Natural killer cell treated with Interleukin-12 subunit alpha and Interleukin-12 subunit beta and Interleukin-15 and Interleukin-18, amount 100 ng/mL, for 72 hours (primary cell): ENCODE results near the gene SRC. TPM values are rescaled to one million over a fixed set of nuclear protein-coding genes. Genes with fewer than 3 reads are reported as not detected.

Experiments used
- ATAC-seq, 2 donors: fragments of 150-1000 bp; cut with Tn5 transposase in 1 of 2; sonication (Bioruptor Pico), chemical (Tn5 transposase) in 1 of 2; 2 replicates each; pipeline ENCODE4 v1.10.0; 2021
- DNase-seq: peaks from one replicate; pipeline ENCODE4 v3.0.0; 2022; ENCODE audit warnings: low spot score
- H3K27ac Mint-ChIP-seq, 2 donors: 1 replicate in 1 of 2; 2 replicates in 1 of 2; pipeline ENCODE4 v1.8.0; 2022; ENCODE audit warnings: mixed read lengths in 2 of 2, mild to moderate bottlenecking in 1 of 2, moderate library complexity in 1 of 2
- H3K27me3 Mint-ChIP-seq, 2 donors: 1 replicate in 1 of 2; 2 replicates in 1 of 2; pipeline ENCODE4 v1.8.0; 2022; ENCODE audit warnings: mixed read lengths in 2 of 2
- H3K36me3 Mint-ChIP-seq: one replicate; pipeline ENCODE4 v1.8.0; 2022; ENCODE audit warnings: mixed read lengths
- H3K4me1 Mint-ChIP-seq, 2 donors: 1 replicate in 1 of 2; 2 replicates in 1 of 2; pipeline ENCODE4 v1.8.0; 2022; ENCODE audit warnings: low read depth in 2 of 2, mixed read lengths in 2 of 2, mild to moderate bottlenecking in 1 of 2
- H3K4me3 Mint-ChIP-seq: one replicate; pipeline ENCODE4 v1.8.0; 2022; ENCODE audit warnings: mixed read lengths
- H3K9me3 Mint-ChIP-seq: 2 replicates; pipeline ENCODE4 v1.8.0; 2022; ENCODE audit warnings: mixed read lengths
- total RNA-seq, 2 donors: library from RNA; stranded (reverse); gene quantifications; one replicate each; pipeline ENCODE4 v1.2.3, GENCODE V29; 2022

Gene SRC
- total RNA-seq, 2 donors from 2014 or later: 6.8 to 8.6 TPM

GRCh38 chr20:37416100-37416847, 70.3 kb downstream of the SRC start:
- Mint-ChIP-seq H3K4me1 (peaks cover 0 to 2% of the 10 kb centered on the region in 2 donors), H3K4me3 (no peak overlapping the region), H3K27me3 (peaks cover 7 to 9% of the 10 kb centered on the region in 2 donors), H3K9me3 (no peaks in the 10 kb centered on the region), H3K36me3 (no peaks in the 10 kb centered on the region), H3K27ac (no peak overlapping the region)
- ATAC-seq (no peak), DNase-seq (no peak)

- H3K4me1 Mint-ChIP-seq: peaks cover 0 to 2% of the 10 kb centered on the region in 2 donors
- H3K4me3 Mint-ChIP-seq: no peak overlapping the region
- H3K36me3 Mint-ChIP-seq: no peaks in the 10 kb centered on the region
- ATAC-seq: no peak
- no peak overlapping the region for H3K27ac Mint-ChIP-seq
- peaks cover 10 to 16% of the 10 kb centered on the region in 2 donors for H3K27me3 Mint-ChIP-seq
- H3K9me3 Mint-ChIP-seq: no peaks in the 10 kb centered on the region
- DNase-seq: no peak
These were observed 71.1 kb downstream of the SRC start for GRCh38 chr20:37416848-37417616.

- peaks cover 0 to 2% of the 10 kb centered on the region in 2 donors for H3K4me1 Mint-ChIP-seq
- no peak for ATAC-seq
- peaks cover 12 to 23% of the 10 kb centered on the region in 2 donors for H3K27me3 Mint-ChIP-seq
- no peak overlapping the region for H3K27ac Mint-ChIP-seq
- H3K36me3 Mint-ChIP-seq: no peaks in the 10 kb centered on the region
- H3K4me3 Mint-ChIP-seq: no peak overlapping the region
- DNase-seq: no peak
- no peaks in the 10 kb centered on the region for H3K9me3 Mint-ChIP-seq
These were observed 71.9 kb downstream of the SRC start for GRCh38 chr20:37417617-37418467.

- Mint-ChIP-seq H3K9me3 (no peaks in the 10 kb centered on the region), H3K27me3 (peaks cover 12 to 23% of the 10 kb centered on the region in 2 donors), H3K4me3 (no peak overlapping the region), H3K27ac (no peak overlapping the region), H3K36me3 (no peaks in the 10 kb centered on the region), H3K4me1 (peaks cover 0 to 2% of the 10 kb centered on the region in 2 donors)
- DNase-seq (no peak), ATAC-seq (no peak)
These were observed 72.7 kb downstream of the SRC start for GRCh38 chr20:37418591-37419109.

GRCh38 chr20:37419307-37419706, 73.4 kb downstream of the SRC start:
- Mint-ChIP-seq H3K27me3 (peaks cover 15 to 29% of the 10 kb centered on the region in 2 donors), H3K4me3 (no peak overlapping the region), H3K27ac (no peak overlapping the region), H3K4me1 (peaks cover 0 to 2% of the 10 kb centered on the region in 2 donors), H3K36me3 (no peaks in the 10 kb centered on the region), H3K9me3 (no peaks in the 10 kb centered on the region)
- ATAC-seq (no peak), DNase-seq (no peak)

- ATAC-seq (no peak), DNase-seq (no peak)
- Mint-ChIP-seq H3K27ac (no peak overlapping the region), H3K4me1 (peaks cover 0 to 2% of the 10 kb centered on the region in 2 donors), H3K9me3 (no peaks in the 10 kb centered on the region), H3K36me3 (no peaks in the 10 kb centered on the region), H3K4me3 (no peak overlapping the region), H3K27me3 (peaks cover 17 to 36% of the 10 kb centered on the region in 2 donors)
These were observed 74.0 kb downstream of the SRC start for GRCh38 chr20:37419774-37420542.

GRCh38 chr20:37420610-37421009, 74.7 kb downstream of the SRC start:
- no peaks in the 10 kb centered on the region for H3K36me3 Mint-ChIP-seq
- DNase-seq (no peak), ATAC-seq (no peak)
- peaks cover 21 to 38% of the 10 kb centered on the region in 2 donors for H3K27me3 Mint-ChIP-seq
- no peak overlapping the region for H3K4me3 Mint-ChIP-seq
- H3K27ac Mint-ChIP-seq: no peak overlapping the region
- peaks cover 0 to 2% of the 10 kb centered on the region in 2 donors for H3K4me1 Mint-ChIP-seq
- no peaks in the 10 kb centered on the region for H3K9me3 Mint-ChIP-seq

- Mint-ChIP-seq H3K4me3 (no peak overlapping the region), H3K4me1 (peaks cover 0 to 2% of the 10 kb centered on the region in 2 donors), H3K27me3 (peaks cover 21 to 38% of the 10 kb centered on the region in 2 donors), H3K36me3 (no peaks in the 10 kb centered on the region), H3K27ac (no peak overlapping the region), H3K9me3 (no peaks in the 10 kb centered on the region)
- DNase-seq (no peak), ATAC-seq (no peak)
These were observed 75.3 kb downstream of the SRC start for GRCh38 chr20:37421060-37421905.

GRCh38 chr20:37421988-37422387, 76.0 kb downstream of the SRC start:
- Mint-ChIP-seq H3K27me3 (peaks cover 21 to 38% of the 10 kb centered on the region in 2 donors), H3K4me1 (peaks cover 0 to 2% of the 10 kb centered on the region in 2 donors), H3K36me3 (no peaks in the 10 kb centered on the region), H3K27ac (no peak overlapping the region), H3K9me3 (no peaks in the 10 kb centered on the region), H3K4me3 (no peak overlapping the region)
- DNase-seq (no peak), ATAC-seq (no peak)

GRCh38 chr20:37422791-37423286, 76.9 kb downstream of the SRC start:
- Mint-ChIP-seq H3K36me3 (no peaks in the 10 kb centered on the region), H3K27me3 (peaks cover 21 to 38% of the 10 kb centered on the region in 2 donors), H3K9me3 (no peaks in the 10 kb centered on the region), H3K4me1 (peaks cover 0 to 2% of the 10 kb centered on the region in 2 donors), H3K4me3 (no peak overlapping the region), H3K27ac (no peak overlapping the region)
- no peak for DNase-seq
- no peak for ATAC-seq

- no peak for DNase-seq
- Mint-ChIP-seq H3K27ac (no peak overlapping the region), H3K36me3 (no peaks in the 10 kb centered on the region), H3K9me3 (no peaks in the 10 kb centered on the region), H3K4me1 (peaks cover 0 to 2% of the 10 kb centered on the region in 2 donors), H3K27me3 (peaks cover 21 to 38% of the 10 kb centered on the region in 2 donors), H3K4me3 (no peak overlapping the region)
- no peak for ATAC-seq
These were observed 77.6 kb downstream of the SRC start for GRCh38 chr20:37423545-37423944.
